ENCODE data around the gene PUM1.

GRCh38 chr1:31065310-31066217 is at the start of gene PUM1:
- TF ChIP-seq CTCF (IDR thresholded peaks at IDR 0.05 in 2 of 3, conservative IDR thresholded peaks at IDR 0.05 in 1 of 3; ENCODE audit: control insufficient read depth in 2 of 3, extremely low read depth in 1 of 3, insufficient read depth in 1 of 3, low read depth in 3 of 3, low read length in 3 of 3), result no peak; a peak in 1 of 6 replicates
- TF ChIP-seq NFYB (IDR thresholded peaks at IDR 0.05; ENCODE audit: insufficient read depth, low read depth, low read length), result peak; percentile 46; the same call in 1 of the 2 replicates
- TF ChIP-seq NR2C1 (IDR thresholded peaks at IDR 0.05), result 0 out of 2 replicates have a peak, but pooled peaks have one; percentile 26
- no peak for TF ChIP-seq CEBPB (IDR thresholded peaks at IDR 0.05; ENCODE audit: borderline replicate concordance in 1 of 2, low read depth in 2 of 2, low read length in 2 of 2)
- no peak for TF ChIP-seq FOS (IDR thresholded peaks at IDR 0.05; ENCODE audit: borderline replicate concordance, extremely low read depth, insufficient read length)
- peak; percentile 60; the same call in 1 of the 2 replicates for TF ChIP-seq E2F4 (IDR thresholded peaks at IDR 0.05; ENCODE audit: low read depth, low read length)

Data from GM12878 (cell line).